ENCODE measurements around the gene CAMK2D. TPM values are rescaled to one million over a fixed set of nuclear protein-coding genes. Genes with fewer than 3 reads are reported as not detected.

CAMK2D gene
- total RNA-seq, 1 experiment from 2014 or later, result 9.0 TPM

- TF ChIP-seq, protein P1, sequence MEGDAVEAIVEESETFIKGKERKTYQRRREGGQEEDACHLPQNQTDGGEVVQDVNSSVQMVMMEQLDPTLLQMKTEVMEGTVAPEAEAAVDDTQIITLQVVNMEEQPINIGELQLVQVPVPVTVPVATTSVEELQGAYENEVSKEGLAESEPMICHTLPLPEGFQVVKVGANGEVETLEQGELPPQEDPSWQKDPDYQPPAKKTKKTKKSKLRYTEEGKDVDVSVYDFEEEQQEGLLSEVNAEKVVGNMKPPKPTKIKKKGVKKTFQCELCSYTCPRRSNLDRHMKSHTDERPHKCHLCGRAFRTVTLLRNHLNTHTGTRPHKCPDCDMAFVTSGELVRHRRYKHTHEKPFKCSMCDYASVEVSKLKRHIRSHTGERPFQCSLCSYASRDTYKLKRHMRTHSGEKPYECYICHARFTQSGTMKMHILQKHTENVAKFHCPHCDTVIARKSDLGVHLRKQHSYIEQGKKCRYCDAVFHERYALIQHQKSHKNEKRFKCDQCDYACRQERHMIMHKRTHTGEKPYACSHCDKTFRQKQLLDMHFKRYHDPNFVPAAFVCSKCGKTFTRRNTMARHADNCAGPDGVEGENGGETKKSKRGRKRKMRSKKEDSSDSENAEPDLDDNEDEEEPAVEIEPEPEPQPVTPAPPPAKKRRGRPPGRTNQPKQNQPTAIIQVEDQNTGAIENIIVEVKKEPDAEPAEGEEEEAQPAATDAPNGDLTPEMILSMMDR (conservative IDR thresholded peaks at IDR 0.05), result no peak
- no peaks in the 10 kb centered on the region for H4K20me1 ChIP-seq (ENCODE audit: control insufficient read depth, insufficient read depth, insufficient read length)
- no peaks in the 10 kb centered on the region for H3K27me3 ChIP-seq (ENCODE audit: insufficient read depth, low read length)
- no peaks in the 10 kb centered on the region for H3K27me3 Mint-ChIP-seq (ENCODE audit: low read depth)
- H3K14ac ChIP-seq (ENCODE audit: insufficient read depth, low read length), result no peak overlapping the region
- no peak overlapping the region for H2BK12ac ChIP-seq (ENCODE audit: insufficient read length, low read depth, low read length)
- H3K79me2 ChIP-seq (ENCODE audit: insufficient read depth, low read length), result no peaks in the 10 kb centered on the region
- H3K27ac Mint-ChIP-seq, result peak overlapping the region; percentile 6 to 91 (median 82); a peak in 5 of 7 replicates
- H4K91ac ChIP-seq (ENCODE audit: insufficient read length, low read depth, low read length), result no peak overlapping the region
- H3K36me3 Mint-ChIP-seq (ENCODE audit: insufficient read depth in 1 of 3, low read depth in 3 of 3), result no peaks in the 10 kb centered on the region; a peak in 2 of 7 replicates
- no peak overlapping the region for H3K18ac ChIP-seq (ENCODE audit: insufficient read length, low read depth, low read length)
- H3K27ac ChIP-seq (ENCODE audit: insufficient read length, low read depth, low read length), result no peak overlapping the region
- no peaks in the 10 kb centered on the region; the same call in 1 of the 2 replicates for H3K4me1 ChIP-seq (ENCODE audit: insufficient read depth, low read length)
- no peak overlapping the region for H4K5ac ChIP-seq (ENCODE audit: insufficient read length, low read depth, low read length)
- H3K23me2 ChIP-seq (ENCODE audit: insufficient read length, low read depth, low read length, poor library complexity, severe bottlenecking), result no peaks in the 10 kb centered on the region
- no peak overlapping the region for H2BK15ac ChIP-seq (ENCODE audit: low read depth, low read length)
- no peak overlapping the region for H3K23ac ChIP-seq (ENCODE audit: insufficient read length, low read depth, low read length)
- no peak overlapping the region for H3K4ac ChIP-seq (ENCODE audit: low read depth, low read length)
- no peak overlapping the region for H3T11ph ChIP-seq (ENCODE audit: low read length)
- no peak overlapping the region for H2AFZ ChIP-seq (ENCODE audit: low read length)
- no peak overlapping the region for H3K4me3 Mint-ChIP-seq
- no peaks in the 10 kb centered on the region for H3K79me1 ChIP-seq (ENCODE audit: insufficient read depth, low read depth, low read length, poor library complexity, severe bottlenecking)
- H3K56ac ChIP-seq (ENCODE audit: insufficient read length, low read depth, low read length), result no peak overlapping the region
- H4K8ac ChIP-seq (replicated peaks; ENCODE audit: insufficient read length, low read depth, low read length), result no peak overlapping the region
- H3K4me2 ChIP-seq (ENCODE audit: insufficient read depth, insufficient read length, low read length), result no peak overlapping the region
- no peak overlapping the region for H3K9ac ChIP-seq (ENCODE audit: extremely low read depth, insufficient read length, low read length)
- no peak overlapping the region for H2BK5ac ChIP-seq (ENCODE audit: insufficient read length, low read length)
- H2BK120ac ChIP-seq (ENCODE audit: low read depth, low read length, poor library complexity, severe bottlenecking), result no peak overlapping the region
- H3K9me3 Mint-ChIP-seq, result no peaks in the 10 kb centered on the region
- no peak overlapping the region for H2BK20ac ChIP-seq (ENCODE audit: low read depth, low read length, poor library complexity, severe bottlenecking)
- H3K4me1 Mint-ChIP-seq, result peaks cover 8 to 11% of the 10 kb centered on the region in 2 experiments
- no peak overlapping the region for H2AK5ac ChIP-seq (ENCODE audit: insufficient read length, low read length)
- no peak for DNase-seq
- no peaks in the 10 kb centered on the region for H3K9me3 ChIP-seq (ENCODE audit: control insufficient read depth, low read depth, low read length)
Observed at GRCh38 chr4:113739197-113739596, 22.3 kb downstream of the CAMK2D start.
